Neural crest cell (in vitro differentiated cells): ENCODE data around the gene CBLN1. TPM values are rescaled to one million over a fixed set of nuclear protein-coding genes. Genes with fewer than 3 reads are reported as not detected.

Experiments used
- DNase-seq: peaks from one replicate; pipeline ENCODE4 v3.0.0; 2021; ENCODE audit warnings: low read depth, mixed read lengths, low spot score
- H3K27ac Mint-ChIP-seq: one replicate; pipeline ENCODE4 v1.8.0; 2021; ENCODE audit warnings: mild to moderate bottlenecking, mixed read lengths; ENCODE audit not compliant: unreplicated experiment
- H3K27me3 Mint-ChIP-seq: 2 replicates; pipeline ENCODE4 v1.8.0; 2021; ENCODE audit warnings: low read depth, mild to moderate bottlenecking, mixed read lengths
- H3K36me3 Mint-ChIP-seq: 2 replicates; pipeline ENCODE4 v1.8.0; 2021; ENCODE audit warnings: low read depth, mild to moderate bottlenecking, mixed read lengths
- H3K4me1 Mint-ChIP-seq: 2 replicates; pipeline ENCODE4 v1.8.0; 2021; ENCODE audit warnings: mixed read lengths
- H3K4me3 Mint-ChIP-seq: one replicate; pipeline ENCODE4 v1.8.0; 2021; ENCODE audit warnings: mild to moderate bottlenecking, mixed read lengths
- H3K9me3 Mint-ChIP-seq: 2 replicates; pipeline ENCODE4 v1.8.0; 2021; ENCODE audit warnings: mixed read lengths
- long read RNA-seq: library from polyadenylated mRNA; unstranded; transcript quantifications from one replicate; pipeline ENCODE4 v2.0.0, GENCODE V29; 2020
- total RNA-seq: library from RNA; stranded (reverse); gene quantifications from 2 replicates; pipeline ENCODE4 v1.2.1, GENCODE V29; 2021
- TF ChIP-seq, protein P1 (sequence below): fragments of 200-600 bp; sonication (generic); conservative IDR thresholded peaks from 2 replicates; pipeline ENCODE4 v1.5.0; 2021; ENCODE audit warnings: antibody characterized with exemption, mild to moderate bottlenecking

Gene CBLN1
- total RNA-seq: 0.61 and 1.0 TPM in 2 replicates
- long read RNA-seq: 0 reads

DNA sequence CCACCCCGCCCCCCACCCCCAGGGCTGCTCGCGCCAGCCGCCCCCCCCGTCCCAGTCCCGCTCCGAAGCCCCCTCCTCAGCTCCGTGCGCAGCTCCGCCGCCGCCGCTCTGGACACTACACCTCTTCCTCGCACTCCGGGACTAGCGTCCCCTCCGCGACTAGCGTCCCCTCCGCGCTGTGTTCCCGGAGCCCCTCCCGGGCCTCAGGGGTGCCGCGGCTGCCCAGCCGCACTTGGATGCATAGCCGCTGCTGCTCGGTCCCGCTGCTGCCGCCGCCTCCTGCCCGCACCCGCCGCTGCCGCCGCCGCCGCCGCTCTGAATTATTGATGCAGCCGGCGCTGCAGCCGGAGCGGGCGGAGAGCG is at the start of gene CBLN1:
CBLN1 (minus strand) TSS at position 359 of the 363 bp plus-strand sequence. CDS start 373 bp downstream, outside the sequence.
- Mint-ChIP-seq H3K4me1 (peaks cover 19% of the 10 kb centered on the region), H3K27me3 (peaks cover 92% of the 10 kb centered on the region), H3K4me3 (peak within 1 kb of the TSS; percentile 80), H3K27ac (no peak within 1 kb of the TSS), H3K36me3 (no peaks in the 10 kb centered on the region), H3K9me3 (no peaks in the 10 kb centered on the region)
- TF ChIP-seq, protein P1, sequence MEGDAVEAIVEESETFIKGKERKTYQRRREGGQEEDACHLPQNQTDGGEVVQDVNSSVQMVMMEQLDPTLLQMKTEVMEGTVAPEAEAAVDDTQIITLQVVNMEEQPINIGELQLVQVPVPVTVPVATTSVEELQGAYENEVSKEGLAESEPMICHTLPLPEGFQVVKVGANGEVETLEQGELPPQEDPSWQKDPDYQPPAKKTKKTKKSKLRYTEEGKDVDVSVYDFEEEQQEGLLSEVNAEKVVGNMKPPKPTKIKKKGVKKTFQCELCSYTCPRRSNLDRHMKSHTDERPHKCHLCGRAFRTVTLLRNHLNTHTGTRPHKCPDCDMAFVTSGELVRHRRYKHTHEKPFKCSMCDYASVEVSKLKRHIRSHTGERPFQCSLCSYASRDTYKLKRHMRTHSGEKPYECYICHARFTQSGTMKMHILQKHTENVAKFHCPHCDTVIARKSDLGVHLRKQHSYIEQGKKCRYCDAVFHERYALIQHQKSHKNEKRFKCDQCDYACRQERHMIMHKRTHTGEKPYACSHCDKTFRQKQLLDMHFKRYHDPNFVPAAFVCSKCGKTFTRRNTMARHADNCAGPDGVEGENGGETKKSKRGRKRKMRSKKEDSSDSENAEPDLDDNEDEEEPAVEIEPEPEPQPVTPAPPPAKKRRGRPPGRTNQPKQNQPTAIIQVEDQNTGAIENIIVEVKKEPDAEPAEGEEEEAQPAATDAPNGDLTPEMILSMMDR: no peak
- DNase-seq: no peak

DNA sequence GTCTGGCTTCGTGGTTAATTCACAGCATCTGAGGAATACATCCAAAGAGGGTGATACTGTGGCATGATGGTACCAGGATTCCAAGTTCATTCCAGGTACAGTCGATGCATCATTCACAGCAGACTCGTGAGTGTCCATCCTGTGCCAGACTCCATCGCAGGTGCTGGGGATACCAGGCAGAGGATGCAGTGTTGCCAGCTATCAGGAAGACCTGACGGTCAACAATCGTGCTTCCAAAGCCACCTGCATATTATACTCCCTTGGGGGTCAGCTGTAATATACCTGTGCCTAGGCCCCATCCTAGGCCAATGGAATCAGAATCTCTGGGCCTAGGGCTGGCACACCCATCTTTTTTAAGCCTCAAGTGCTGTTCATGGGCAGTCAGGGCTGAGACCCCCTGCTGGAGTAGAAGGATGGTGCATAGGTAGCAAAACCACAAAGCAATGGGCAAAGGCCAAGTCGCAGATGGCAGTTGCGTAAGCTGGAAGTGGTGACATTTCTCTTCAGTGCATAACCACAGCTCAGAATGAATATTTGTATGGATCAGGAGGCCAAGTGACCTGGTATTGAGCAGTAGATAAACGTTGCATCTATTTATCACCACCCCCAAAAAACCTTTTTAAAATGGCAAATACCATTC is 49.0 kb upstream of the CBLN1 start:
- DNase-seq: no peak

DNA sequence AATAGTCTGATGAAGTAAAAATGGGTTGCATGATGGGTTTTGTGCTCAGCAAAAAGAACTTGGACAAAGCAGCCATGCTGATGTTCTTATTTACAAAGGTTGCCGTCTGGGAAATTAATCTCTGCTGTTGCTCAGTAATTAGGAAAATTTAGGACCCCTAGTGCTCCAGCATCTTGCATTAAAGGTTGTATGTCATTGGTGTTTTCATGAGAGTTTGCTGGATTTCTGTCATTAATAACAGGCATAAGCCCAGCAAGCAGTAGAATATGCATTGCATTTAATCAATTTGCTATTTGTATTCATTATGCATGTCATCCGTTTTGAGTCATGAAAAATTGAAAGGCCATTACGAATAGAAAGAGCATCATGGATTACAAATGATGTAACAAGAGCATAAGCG is 46.7 kb upstream of the CBLN1 start:
- H3K36me3 Mint-ChIP-seq: no peaks in the 10 kb centered on the region
- DNase-seq: no peak
- H3K9me3 Mint-ChIP-seq: no peaks in the 10 kb centered on the region
- H3K27me3 Mint-ChIP-seq: peaks cover 56% of the 10 kb centered on the region
- TF ChIP-seq, protein P1: no peak
- no peaks in the 10 kb centered on the region for H3K4me1 Mint-ChIP-seq
- H3K27ac Mint-ChIP-seq: no peak overlapping the region
- H3K4me3 Mint-ChIP-seq: no peak overlapping the region

More for the DNA sequence above, 49.0 kb upstream of the CBLN1 start:
- H3K27ac Mint-ChIP-seq: no peak overlapping the region
- no peak overlapping the region for H3K4me3 Mint-ChIP-seq
- no peaks in the 10 kb centered on the region for H3K9me3 Mint-ChIP-seq
- H3K27me3 Mint-ChIP-seq: peaks cover 58% of the 10 kb centered on the region
- TF ChIP-seq, protein P1: peak; percentile 23
- no peaks in the 10 kb centered on the region for H3K36me3 Mint-ChIP-seq
- no peaks in the 10 kb centered on the region for H3K4me1 Mint-ChIP-seq

DNA sequence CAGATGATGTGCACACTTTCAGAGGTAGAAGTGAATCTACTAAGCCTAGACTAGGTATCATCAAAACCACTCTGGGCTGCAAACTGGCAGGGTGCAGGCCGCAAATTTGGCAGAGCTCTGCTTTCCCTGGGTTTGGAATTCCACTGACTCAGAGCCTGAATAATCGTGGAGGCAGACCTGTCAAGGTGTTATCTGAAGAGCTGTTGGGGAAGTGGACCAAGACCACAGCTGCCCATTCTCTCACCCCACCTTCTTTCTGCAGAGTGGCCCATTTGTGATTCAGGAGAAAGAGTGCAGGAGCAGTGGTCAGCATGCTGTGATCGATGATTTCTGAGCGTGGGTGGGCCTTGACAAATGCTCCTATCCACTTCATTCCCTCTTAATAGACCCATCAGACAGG is 45.8 kb upstream of the CBLN1 start:
- Mint-ChIP-seq H3K4me3 (no peak overlapping the region), H3K36me3 (no peaks in the 10 kb centered on the region)
- TF ChIP-seq, protein P1: no peak

DNA sequence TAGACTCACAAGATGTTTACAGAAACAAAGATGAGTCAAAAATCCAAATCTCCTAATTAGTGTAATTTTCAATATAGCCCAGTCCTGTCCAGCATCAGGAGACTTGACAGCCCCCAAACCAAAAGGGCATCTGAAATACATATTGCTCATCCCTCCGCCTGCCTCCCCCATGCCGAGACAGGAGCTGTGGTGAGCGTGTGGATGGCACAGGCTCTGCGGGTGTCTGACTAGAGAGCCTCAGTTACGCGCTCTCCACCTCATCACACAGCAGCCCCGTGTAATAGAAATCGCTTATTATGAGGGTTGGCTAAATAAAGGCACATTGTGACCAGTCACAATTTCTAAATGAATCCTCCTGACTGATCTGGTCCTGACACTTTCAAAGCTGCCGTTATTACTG is 43.1 kb upstream of the CBLN1 start:
- Mint-ChIP-seq H3K9me3 (no peaks in the 10 kb centered on the region), H3K4me3 (no peak overlapping the region), H3K36me3 (no peaks in the 10 kb centered on the region), H3K27ac (no peak overlapping the region), H3K27me3 (peaks cover 63% of the 10 kb centered on the region), H3K4me1 (no peaks in the 10 kb centered on the region)
- DNase-seq: no peak
- TF ChIP-seq, protein P1: no peak

More for the DNA sequence above, 45.8 kb upstream of the CBLN1 start:
- Mint-ChIP-seq H3K9me3 (no peaks in the 10 kb centered on the region), H3K27me3 (peaks cover 53% of the 10 kb centered on the region), H3K27ac (no peak overlapping the region), H3K4me1 (no peaks in the 10 kb centered on the region)
- no peak for DNase-seq
